ENCODE measurements around the gene ISCA1. TPM values are rescaled to one million over a fixed set of nuclear protein-coding genes. Genes with fewer than 3 reads are reported as not detected.

ISCA1 gene
- total and polyA plus RNA-seq, 2 experiments from 2014 or later, result 34.2 to 57.1 TPM

GRCh38 chr9:86328156-86328555 lies 45.8 kb upstream of the ISCA1 start:
- TF ChIP-seq EZH2phosphoT487 (IDR thresholded peaks at IDR 0.05; ENCODE audit: low read depth, severe bottlenecking, unreplicated experiment) (no peak), EZH2 (IDR thresholded peaks at IDR 0.05; ENCODE audit: borderline replicate concordance) (no peak)
- TF ChIP-seq, protein P1, sequence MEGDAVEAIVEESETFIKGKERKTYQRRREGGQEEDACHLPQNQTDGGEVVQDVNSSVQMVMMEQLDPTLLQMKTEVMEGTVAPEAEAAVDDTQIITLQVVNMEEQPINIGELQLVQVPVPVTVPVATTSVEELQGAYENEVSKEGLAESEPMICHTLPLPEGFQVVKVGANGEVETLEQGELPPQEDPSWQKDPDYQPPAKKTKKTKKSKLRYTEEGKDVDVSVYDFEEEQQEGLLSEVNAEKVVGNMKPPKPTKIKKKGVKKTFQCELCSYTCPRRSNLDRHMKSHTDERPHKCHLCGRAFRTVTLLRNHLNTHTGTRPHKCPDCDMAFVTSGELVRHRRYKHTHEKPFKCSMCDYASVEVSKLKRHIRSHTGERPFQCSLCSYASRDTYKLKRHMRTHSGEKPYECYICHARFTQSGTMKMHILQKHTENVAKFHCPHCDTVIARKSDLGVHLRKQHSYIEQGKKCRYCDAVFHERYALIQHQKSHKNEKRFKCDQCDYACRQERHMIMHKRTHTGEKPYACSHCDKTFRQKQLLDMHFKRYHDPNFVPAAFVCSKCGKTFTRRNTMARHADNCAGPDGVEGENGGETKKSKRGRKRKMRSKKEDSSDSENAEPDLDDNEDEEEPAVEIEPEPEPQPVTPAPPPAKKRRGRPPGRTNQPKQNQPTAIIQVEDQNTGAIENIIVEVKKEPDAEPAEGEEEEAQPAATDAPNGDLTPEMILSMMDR (IDR thresholded peaks at IDR 0.05; ENCODE audit: poor library complexity), result no peak
- H3K9me2 ChIP-seq (replicated peaks; ENCODE audit: insufficient read depth), result no peaks in the 10 kb centered on the region
- no peaks in the 10 kb centered on the region for H4K20me1 ChIP-seq (ENCODE audit: insufficient read depth, poor library complexity, severe bottlenecking)
- no peaks in the 10 kb centered on the region for H3K36me3 ChIP-seq (replicated peaks; ENCODE audit: insufficient read depth, low read depth)
- no peak overlapping the region for H2AFZ ChIP-seq
- no peak overlapping the region for H3K4me3 ChIP-seq
- WGBS (ENCODE audit: low lambda C conversion rate, missing lambda C conversion rate), result 62% methylated on average over 4 of the region's 4 CpGs
- no peaks in the 10 kb centered on the region for H3K27me3 ChIP-seq
- no peak overlapping the region for H3K27ac ChIP-seq
- no peak for DNase-seq (ENCODE audit: low spot score)
- no peaks in the 10 kb centered on the region for H3K79me2 ChIP-seq
- H3K4me1 ChIP-seq (ENCODE audit: insufficient read depth), result no peaks in the 10 kb centered on the region
- H3K9me3 ChIP-seq (ENCODE audit: low read depth), result no peaks in the 10 kb centered on the region
- no peak overlapping the region for H3K4me2 ChIP-seq

- Histone ChIP-seq H3K9me3 (ENCODE audit: low read depth) (no peaks in the 10 kb centered on the region), H3K79me2 (no peaks in the 10 kb centered on the region), H3K36me3 (replicated peaks; ENCODE audit: insufficient read depth, low read depth) (no peaks in the 10 kb centered on the region), H3K9me2 (replicated peaks; ENCODE audit: insufficient read depth) (no peaks in the 10 kb centered on the region), H2AFZ (no peak overlapping the region), H3K27me3 (no peaks in the 10 kb centered on the region), H3K4me1 (ENCODE audit: insufficient read depth) (no peaks in the 10 kb centered on the region), H3K4me3 (no peak overlapping the region), H4K20me1 (ENCODE audit: insufficient read depth, poor library complexity, severe bottlenecking) (no peaks in the 10 kb centered on the region), H3K4me2 (no peak overlapping the region), H3K27ac (no peak overlapping the region)
- no peak for DNase-seq (ENCODE audit: low spot score)
- TF ChIP-seq, protein P1 (IDR thresholded peaks at IDR 0.05; ENCODE audit: poor library complexity), result no peak
- no peak for TF ChIP-seq EZH2 (IDR thresholded peaks at IDR 0.05; ENCODE audit: borderline replicate concordance)
- no peak for TF ChIP-seq EZH2phosphoT487 (IDR thresholded peaks at IDR 0.05; ENCODE audit: low read depth, severe bottlenecking, unreplicated experiment)
- 84% methylated on average over 3 of the region's 3 CpGs for WGBS (ENCODE audit: low lambda C conversion rate, missing lambda C conversion rate)
Observed at GRCh38 chr9:86326536-86326935, 44.2 kb upstream of the ISCA1 start.

DNA sequence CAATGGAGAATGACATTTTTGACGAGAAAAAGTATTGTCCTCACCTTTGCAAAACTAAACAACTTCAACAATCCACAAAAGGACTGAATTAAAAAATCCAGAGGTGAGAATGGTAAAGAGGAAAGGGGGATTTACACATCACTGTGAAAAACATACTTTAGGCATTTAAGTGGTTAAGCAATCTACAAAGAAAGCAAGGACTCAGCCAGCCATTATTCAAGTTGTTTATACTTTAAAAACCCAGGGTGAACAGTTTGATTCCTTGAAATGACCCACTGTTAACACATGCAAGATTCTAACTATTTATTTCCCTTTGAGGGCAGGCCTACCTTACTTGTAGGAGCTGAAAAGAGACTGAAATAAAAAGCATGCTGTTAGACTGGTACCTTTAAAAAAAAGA lies 42.6 kb upstream of the ISCA1 start:
- TF ChIP-seq EZH2phosphoT487 (IDR thresholded peaks at IDR 0.05; ENCODE audit: low read depth, severe bottlenecking, unreplicated experiment) (no peak), EZH2 (IDR thresholded peaks at IDR 0.05; ENCODE audit: borderline replicate concordance) (no peak)
- TF ChIP-seq, protein P1 (IDR thresholded peaks at IDR 0.05; ENCODE audit: poor library complexity), result no peak
- whole genome bisulfite sequencing (ENCODE audit: low lambda C conversion rate, missing lambda C conversion rate), result 77% methylated on average over 1 of the region's 1 CpG

GRCh38 chr9:86324308-86324707 lies 42.0 kb upstream of the ISCA1 start:
- Histone ChIP-seq H3K4me2 (no peak overlapping the region), H3K9me2 (replicated peaks; ENCODE audit: insufficient read depth) (no peaks in the 10 kb centered on the region), H4K20me1 (ENCODE audit: insufficient read depth, poor library complexity, severe bottlenecking) (no peaks in the 10 kb centered on the region), H3K9me3 (ENCODE audit: low read depth) (no peaks in the 10 kb centered on the region), H3K27me3 (no peaks in the 10 kb centered on the region), H3K27ac (no peak overlapping the region), H3K36me3 (replicated peaks; ENCODE audit: insufficient read depth, low read depth) (no peaks in the 10 kb centered on the region), H3K4me1 (ENCODE audit: insufficient read depth) (no peaks in the 10 kb centered on the region), H2AFZ (no peak overlapping the region), H3K4me3 (no peak overlapping the region), H3K79me2 (no peaks in the 10 kb centered on the region)
- WGBS (ENCODE audit: low lambda C conversion rate, missing lambda C conversion rate), result 72% methylated on average over 2 of the region's 2 CpGs
- DNase-seq (ENCODE audit: low spot score), result no peak
- TF ChIP-seq, protein P1 (IDR thresholded peaks at IDR 0.05; ENCODE audit: poor library complexity), result no peak
- TF ChIP-seq EZH2phosphoT487 (IDR thresholded peaks at IDR 0.05; ENCODE audit: low read depth, severe bottlenecking, unreplicated experiment) (no peak), EZH2 (IDR thresholded peaks at IDR 0.05; ENCODE audit: borderline replicate concordance) (no peak)

More for the DNA sequence above, 42.6 kb upstream of the ISCA1 start:
- H3K4me3 ChIP-seq, result no peak overlapping the region
- DNase-seq (ENCODE audit: low spot score), result no peak
- no peaks in the 10 kb centered on the region for H3K9me3 ChIP-seq (ENCODE audit: low read depth)
- H3K36me3 ChIP-seq (replicated peaks; ENCODE audit: insufficient read depth, low read depth), result no peaks in the 10 kb centered on the region
- no peak overlapping the region for H3K4me2 ChIP-seq
- H3K79me2 ChIP-seq, result no peaks in the 10 kb centered on the region
- H3K4me1 ChIP-seq (ENCODE audit: insufficient read depth), result no peaks in the 10 kb centered on the region
- no peaks in the 10 kb centered on the region for H3K27me3 ChIP-seq
- no peak overlapping the region for H2AFZ ChIP-seq
- H3K27ac ChIP-seq, result no peak overlapping the region
- no peaks in the 10 kb centered on the region for H3K9me2 ChIP-seq (replicated peaks; ENCODE audit: insufficient read depth)
- no peaks in the 10 kb centered on the region for H4K20me1 ChIP-seq (ENCODE audit: insufficient read depth, poor library complexity, severe bottlenecking)
